Colonic mucosa (tissue), 4 donors: ENCODE results near the gene COL4A2. TPM values are rescaled to one million over a fixed set of nuclear protein-coding genes. Genes with fewer than 3 reads are reported as not detected.

Experiments used
- DNase-seq: peaks from one replicate; pipeline ENCODE4 v3.0.0-alpha.2; 2020
- H3K27ac ChIP-seq: fragments of 200-600 bp; one replicate; pipeline ENCODE4 v1.8.0; 2021
- H3K27me3 ChIP-seq: fragments of 200-600 bp; one replicate; pipeline ENCODE4 v1.8.0; 2021
- H3K36me3 ChIP-seq: fragments of 200-600 bp; one replicate; pipeline ENCODE4 v1.8.0; 2021
- H3K4me1 ChIP-seq: fragments of 200-600 bp; one replicate; pipeline ENCODE4 v1.8.0; 2021; ENCODE audit warnings: mild to moderate bottlenecking
- H3K4me3 ChIP-seq: fragments of 200-600 bp; one replicate; pipeline ENCODE4 v1.8.0; 2021
- H3K9ac ChIP-seq, 2 donors: one replicate each; pipeline ENCODE4 v1.7.0; 2013; ENCODE audit warnings: control low read depth in 2 of 2, low read depth in 2 of 2, low read length in 2 of 2
- H3K9me3 ChIP-seq: fragments of 200-600 bp; one replicate; pipeline ENCODE4 v1.8.0; 2021
- intact Hi-C: fragments of 100-400 bp; cut with DNase I; formaldehyde crosslinking; loops from one replicate; pipeline ENCODE4 v1.14.1; 2022
- total RNA-seq, 2 donors: library from RNA; stranded (reverse); fragmentation: NEBNext Ultra II Directional in 1 of 2; extraction: Animal tissue kit (Norgen Biotek cat#: 25700) in 1 of 2; gene quantifications; one replicate each; pipeline ENCODE4 v1.2.1, GENCODE V29; 2021
- TF ChIP-seq, protein P1 (sequence below): fragments of 200-600 bp; IDR thresholded peaks from one replicate; pipeline ENCODE4 v1.8.0; 2022; ENCODE audit warnings: antibody characterized with exemption, mild to moderate bottlenecking
- donor health status: healthy.
- donor health status: DM: no; HTN: no; CAD: no.
- donor health status: DM: no; HTN: no; CAD: no.

Gene COL4A2
- total RNA-seq, 2 donors from 2014 or later: 61.1 to 111 TPM

DNA sequence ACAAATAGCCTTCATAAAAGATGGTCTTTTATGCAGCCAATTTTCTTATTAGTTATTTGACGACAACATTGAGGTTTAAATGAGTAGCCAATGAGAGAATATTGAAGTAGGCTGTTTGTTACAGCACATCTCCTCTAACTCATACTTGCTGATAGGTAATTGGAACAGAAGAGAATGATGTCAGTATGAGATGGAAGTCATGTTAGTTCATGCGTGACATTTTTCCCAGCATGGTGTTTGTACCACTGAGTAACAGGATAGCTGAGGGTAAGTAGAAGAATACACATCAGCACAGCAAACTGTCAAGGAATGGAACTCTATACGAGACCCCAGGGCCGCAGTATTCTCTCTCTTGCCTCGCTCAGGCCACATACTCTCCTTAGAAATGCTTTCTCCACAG is 37.2 kb downstream of the COL4A2 start:
- intact Hi-C loops: no loop called here
- H3K4me1 ChIP-seq: peaks cover 5% of the 10 kb centered on the region

DNA sequence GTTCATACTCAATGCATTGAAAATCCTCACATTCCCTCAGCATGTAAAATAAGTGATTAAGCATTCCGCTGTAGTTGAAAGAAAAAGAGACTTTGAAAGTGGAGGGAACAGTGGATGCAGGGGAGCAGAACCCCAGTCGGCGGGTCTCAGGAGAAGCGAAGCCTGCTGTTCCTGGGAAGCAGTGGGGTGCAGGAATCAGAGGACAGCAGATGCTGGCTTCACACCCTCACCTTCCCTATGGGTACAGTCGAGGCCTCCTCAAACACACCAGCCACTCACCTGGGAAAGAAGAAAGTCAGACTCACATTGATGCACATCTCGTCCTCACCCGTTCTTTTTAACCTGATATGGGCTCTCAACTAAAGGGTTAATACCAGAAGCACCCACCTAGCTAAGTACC is 38.2 kb downstream of the COL4A2 start:
- no peak for DNase-seq
- TF ChIP-seq, protein P1, sequence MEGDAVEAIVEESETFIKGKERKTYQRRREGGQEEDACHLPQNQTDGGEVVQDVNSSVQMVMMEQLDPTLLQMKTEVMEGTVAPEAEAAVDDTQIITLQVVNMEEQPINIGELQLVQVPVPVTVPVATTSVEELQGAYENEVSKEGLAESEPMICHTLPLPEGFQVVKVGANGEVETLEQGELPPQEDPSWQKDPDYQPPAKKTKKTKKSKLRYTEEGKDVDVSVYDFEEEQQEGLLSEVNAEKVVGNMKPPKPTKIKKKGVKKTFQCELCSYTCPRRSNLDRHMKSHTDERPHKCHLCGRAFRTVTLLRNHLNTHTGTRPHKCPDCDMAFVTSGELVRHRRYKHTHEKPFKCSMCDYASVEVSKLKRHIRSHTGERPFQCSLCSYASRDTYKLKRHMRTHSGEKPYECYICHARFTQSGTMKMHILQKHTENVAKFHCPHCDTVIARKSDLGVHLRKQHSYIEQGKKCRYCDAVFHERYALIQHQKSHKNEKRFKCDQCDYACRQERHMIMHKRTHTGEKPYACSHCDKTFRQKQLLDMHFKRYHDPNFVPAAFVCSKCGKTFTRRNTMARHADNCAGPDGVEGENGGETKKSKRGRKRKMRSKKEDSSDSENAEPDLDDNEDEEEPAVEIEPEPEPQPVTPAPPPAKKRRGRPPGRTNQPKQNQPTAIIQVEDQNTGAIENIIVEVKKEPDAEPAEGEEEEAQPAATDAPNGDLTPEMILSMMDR: no peak
- intact Hi-C loops: loop anchor here (5.0 kb wide), 1 partner anchor 38 kb away; the partner anchor contains the start of genes COL4A1 and COL4A2
- Histone ChIP-seq H3K27me3 (no peaks in the 10 kb centered on the region), H3K9ac (no peak overlapping the region), H3K36me3 (no peaks in the 10 kb centered on the region), H3K4me1 (peaks cover 5% of the 10 kb centered on the region), H3K4me3 (no peak overlapping the region), H3K27ac (no peak overlapping the region), H3K9me3 (no peaks in the 10 kb centered on the region)

More for the DNA sequence above, 37.2 kb downstream of the COL4A2 start:
- TF ChIP-seq, protein P1: no peak
- no peak for DNase-seq
- Histone ChIP-seq H3K36me3 (no peaks in the 10 kb centered on the region), H3K27me3 (no peaks in the 10 kb centered on the region), H3K27ac (no peak overlapping the region), H3K4me3 (no peak overlapping the region), H3K9me3 (no peaks in the 10 kb centered on the region), H3K9ac (no peak overlapping the region)

DNA sequence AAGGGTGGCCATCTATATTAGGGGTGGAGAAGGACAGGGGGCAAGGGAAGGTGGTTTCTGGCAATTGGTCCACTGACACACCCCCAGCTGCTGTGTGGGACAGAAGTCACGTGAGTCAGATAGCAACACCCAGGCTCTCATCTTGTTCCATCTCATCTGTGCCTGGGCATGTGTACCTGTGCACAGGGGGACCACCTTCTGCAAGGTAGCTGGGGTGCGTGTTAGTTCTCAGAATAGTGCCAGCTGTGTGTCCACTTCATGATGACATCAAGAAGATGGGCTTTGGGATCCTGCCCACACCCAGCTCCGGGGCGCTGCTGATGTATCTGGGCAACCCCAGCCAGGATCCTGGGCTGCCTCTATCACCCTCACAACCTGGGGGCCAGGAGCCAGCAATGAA is 38.6 kb downstream of the COL4A2 start:
- H3K4me3 ChIP-seq: no peak overlapping the region
- TF ChIP-seq, protein P1: no peak
- H3K9ac ChIP-seq: no peak overlapping the region
- intact Hi-C loops: loop anchor here (5.0 kb wide), 1 partner anchor 38 kb away; the partner anchor contains the start of genes COL4A1 and COL4A2
- DNase-seq: no peak
- H3K4me1 ChIP-seq: peaks cover 5% of the 10 kb centered on the region
- H3K27ac ChIP-seq: no peak overlapping the region
- no peaks in the 10 kb centered on the region for H3K36me3 ChIP-seq
- H3K9me3 ChIP-seq: no peaks in the 10 kb centered on the region
- no peaks in the 10 kb centered on the region for H3K27me3 ChIP-seq

DNA sequence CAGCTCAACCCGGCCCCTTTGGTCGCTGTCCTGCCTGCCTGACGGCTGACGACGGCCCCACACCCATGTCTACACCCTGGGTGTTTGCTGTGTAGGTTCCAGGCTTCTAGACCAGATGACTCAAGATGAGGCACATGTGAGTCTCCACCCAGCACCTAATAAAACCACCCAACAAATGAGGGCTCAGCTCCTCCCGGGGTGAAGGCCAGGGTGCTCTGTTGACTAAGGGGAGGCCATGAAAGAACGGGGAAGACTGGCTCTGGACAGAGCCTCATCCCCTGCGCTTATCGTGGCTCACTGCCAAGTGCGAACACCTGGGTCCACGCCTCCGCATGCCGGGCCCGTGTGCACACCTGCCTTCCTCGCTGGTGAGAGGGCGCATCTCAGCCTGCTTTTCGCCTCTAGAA is 39.6 kb downstream of the COL4A2 start:
- Histone ChIP-seq H3K27me3 (no peaks in the 10 kb centered on the region), H3K9ac (no peak overlapping the region), H3K27ac (peak overlapping the region; percentile 33), H3K4me1 (peaks cover 5% of the 10 kb centered on the region), H3K36me3 (no peaks in the 10 kb centered on the region), H3K9me3 (no peaks in the 10 kb centered on the region), H3K4me3 (no peak overlapping the region)
- DNase-seq: peak; percentile 91
- TF ChIP-seq, protein P1: no peak
- intact Hi-C loops: loop anchor here (5.0 kb wide), 1 partner anchor 39 kb away; the partner anchor contains the start of genes COL4A1 and COL4A2

DNA sequence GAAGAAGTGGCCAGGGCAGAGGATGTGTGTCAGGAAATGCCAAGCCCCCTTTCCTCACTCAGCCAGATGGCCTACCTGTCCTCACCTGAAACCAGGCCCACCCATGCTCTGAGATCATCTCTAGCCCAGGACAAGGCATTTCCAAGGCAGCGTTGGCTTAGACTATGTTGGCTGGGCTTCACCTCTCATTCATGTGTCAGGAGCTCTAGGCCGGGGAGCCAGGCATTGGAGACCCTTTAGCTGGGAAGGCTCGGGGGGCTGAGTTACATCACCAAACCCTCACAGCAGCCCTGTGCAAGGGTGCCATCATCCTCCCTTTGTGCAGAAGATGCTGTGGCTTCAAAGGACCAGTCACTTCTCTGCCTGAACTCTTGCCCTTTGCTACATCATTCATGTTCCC is 40.0 kb downstream of the COL4A2 start:
- Histone ChIP-seq H3K27me3 (no peaks in the 10 kb centered on the region), H3K9ac (peak overlapping the region in 1 of 2 donors; percentile 21), H3K9me3 (no peaks in the 10 kb centered on the region), H3K4me1 (peaks cover 5% of the 10 kb centered on the region), H3K27ac (peak overlapping the region; percentile 33), H3K36me3 (no peaks in the 10 kb centered on the region), H3K4me3 (no peak overlapping the region)
- intact Hi-C loops: loop anchor here (5.0 kb wide), 1 partner anchor 40 kb away; the partner anchor contains the start of genes COL4A1 and COL4A2
- DNase-seq: no peak
- TF ChIP-seq, protein P1: no peak
